MM.1S (cell line): Measurements from ENCODE around the gene FHIT.

ENCODE experiments used
- DNase-seq: peaks from one replicate; pipeline ENCODE4 v3.0.0-alpha.2; 2015
- H2AFZ ChIP-seq: fragments of 300-600 bp; sonication (generic); 2 replicates; pipeline ENCODE4 v1.6.0; 2016; ENCODE audit warnings: antibody characterized with exemption, low read length
- H3F3A ChIP-seq: fragments of 300-600 bp; sonication (generic); 2 replicates; pipeline ENCODE4 v1.6.1; 2016; ENCODE audit warnings: mild to moderate bottlenecking, antibody characterized with exemption, low read length, moderate library complexity, mixed read lengths; ENCODE audit not compliant: insufficient read depth
- H3K27ac ChIP-seq: fragments of 300-600 bp; sonication (generic); 2 replicates; pipeline ENCODE4 v1.5.1; 2016; ENCODE audit warnings: mild to moderate bottlenecking, low read length
- H3K27me3 ChIP-seq: fragments of 300-600 bp; sonication (generic); replicated peaks from 2 replicates; pipeline ENCODE4 v1.6.0; 2016; ENCODE audit warnings: low read length; ENCODE audit not compliant: insufficient read depth
- H3K36me3 ChIP-seq: fragments of 300-600 bp; sonication (generic); replicated peaks from 2 replicates; pipeline ENCODE4 v1.6.1; 2016; ENCODE audit warnings: mild to moderate bottlenecking, low read length, mixed read lengths; ENCODE audit not compliant: insufficient read depth
- H3K4me1 ChIP-seq: fragments of 300-600 bp; sonication (generic); 2 replicates; pipeline ENCODE4 v1.6.1; 2016; ENCODE audit warnings: low read length, mixed read lengths
- H3K4me2 ChIP-seq: fragments of 300-600 bp; sonication (generic); 2 replicates; pipeline ENCODE4 v1.6.0; 2016; ENCODE audit warnings: low read depth, low read length
- H3K4me3 ChIP-seq: fragments of 300-600 bp; sonication (generic); 2 replicates; pipeline ENCODE4 v1.5.1; 2016; ENCODE audit warnings: low read length, mixed read lengths
- H3K79me2 ChIP-seq: fragments of 300-600 bp; sonication (generic); 2 replicates; pipeline ENCODE4 v1.6.1; 2016; ENCODE audit warnings: mixed run types, low read length, mixed read lengths
- H3K9ac ChIP-seq: fragments of 300-600 bp; sonication (generic); 2 replicates; pipeline ENCODE4 v1.6.1; 2016; ENCODE audit warnings: low read length, mixed read lengths
- H3K9me2 ChIP-seq: fragments of 300-600 bp; sonication (generic); replicated peaks from 2 replicates; pipeline ENCODE4 v1.6.1; 2016; ENCODE audit warnings: mild to moderate bottlenecking, low read length, mixed read lengths; ENCODE audit not compliant: insufficient read depth
- H3K9me3 ChIP-seq: fragments of 300-600 bp; sonication (generic); replicated peaks from 2 replicates; pipeline ENCODE4 v1.6.1; 2016; ENCODE audit warnings: mild to moderate bottlenecking, low read length, mixed read lengths; ENCODE audit not compliant: insufficient read depth
- H4K20me1 ChIP-seq: fragments of 300-600 bp; sonication (generic); 2 replicates; pipeline ENCODE4 v1.6.1; 2016; ENCODE audit warnings: mild to moderate bottlenecking, low read length, moderate library complexity, mixed read lengths; ENCODE audit not compliant: insufficient read depth
- EZH2 ChIP-seq: fragments of 300-600 bp; sonication (generic); optimal IDR thresholded peaks from 2 replicates; pipeline ENCODE3; 2017; ENCODE audit warnings: low read depth, mild to moderate bottlenecking, antibody characterized with exemption, low read length, mixed read lengths
- EZH2phosphoT487 ChIP-seq: fragments of 300-600 bp; sonication (generic); IDR thresholded peaks from 2 replicates; pipeline ENCODE4 v1.6.1; 2018; ENCODE audit warnings: antibody characterized with exemption, low read length
- TF ChIP-seq, protein P1 (sequence below): fragments of 300-600 bp; sonication (generic); IDR thresholded peaks from 2 replicates; pipeline ENCODE4 v1.5.1; 2016; ENCODE audit warnings: antibody characterized with exemption, low read length, mixed read lengths

FHIT gene

GRCh38 chr3:60307562-60308199, 943.6 kb downstream of the FHIT start:
- no peaks in the 10 kb centered on the region for H3K4me1 ChIP-seq
- no peaks in the 10 kb centered on the region for H3K27me3 ChIP-seq
- DNase-seq: no peak
- no peak overlapping the region for H2AFZ ChIP-seq
- H3K4me2 ChIP-seq: no peak overlapping the region
- H3K9ac ChIP-seq: no peak overlapping the region
- no peaks in the 10 kb centered on the region for H3K79me2 ChIP-seq
- no peaks in the 10 kb centered on the region for H3K9me2 ChIP-seq
- H3K27ac ChIP-seq: no peak overlapping the region
- H3K36me3 ChIP-seq: no peaks in the 10 kb centered on the region
- H3K9me3 ChIP-seq: no peaks in the 10 kb centered on the region
- no peak overlapping the region for H3K4me3 ChIP-seq
- TF ChIP-seq, protein P1, sequence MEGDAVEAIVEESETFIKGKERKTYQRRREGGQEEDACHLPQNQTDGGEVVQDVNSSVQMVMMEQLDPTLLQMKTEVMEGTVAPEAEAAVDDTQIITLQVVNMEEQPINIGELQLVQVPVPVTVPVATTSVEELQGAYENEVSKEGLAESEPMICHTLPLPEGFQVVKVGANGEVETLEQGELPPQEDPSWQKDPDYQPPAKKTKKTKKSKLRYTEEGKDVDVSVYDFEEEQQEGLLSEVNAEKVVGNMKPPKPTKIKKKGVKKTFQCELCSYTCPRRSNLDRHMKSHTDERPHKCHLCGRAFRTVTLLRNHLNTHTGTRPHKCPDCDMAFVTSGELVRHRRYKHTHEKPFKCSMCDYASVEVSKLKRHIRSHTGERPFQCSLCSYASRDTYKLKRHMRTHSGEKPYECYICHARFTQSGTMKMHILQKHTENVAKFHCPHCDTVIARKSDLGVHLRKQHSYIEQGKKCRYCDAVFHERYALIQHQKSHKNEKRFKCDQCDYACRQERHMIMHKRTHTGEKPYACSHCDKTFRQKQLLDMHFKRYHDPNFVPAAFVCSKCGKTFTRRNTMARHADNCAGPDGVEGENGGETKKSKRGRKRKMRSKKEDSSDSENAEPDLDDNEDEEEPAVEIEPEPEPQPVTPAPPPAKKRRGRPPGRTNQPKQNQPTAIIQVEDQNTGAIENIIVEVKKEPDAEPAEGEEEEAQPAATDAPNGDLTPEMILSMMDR: no peak
- TF ChIP-seq EZH2phosphoT487 (no peak), EZH2 (no peak)
- no peaks in the 10 kb centered on the region for H3F3A ChIP-seq
- H4K20me1 ChIP-seq: no peaks in the 10 kb centered on the region

DNA sequence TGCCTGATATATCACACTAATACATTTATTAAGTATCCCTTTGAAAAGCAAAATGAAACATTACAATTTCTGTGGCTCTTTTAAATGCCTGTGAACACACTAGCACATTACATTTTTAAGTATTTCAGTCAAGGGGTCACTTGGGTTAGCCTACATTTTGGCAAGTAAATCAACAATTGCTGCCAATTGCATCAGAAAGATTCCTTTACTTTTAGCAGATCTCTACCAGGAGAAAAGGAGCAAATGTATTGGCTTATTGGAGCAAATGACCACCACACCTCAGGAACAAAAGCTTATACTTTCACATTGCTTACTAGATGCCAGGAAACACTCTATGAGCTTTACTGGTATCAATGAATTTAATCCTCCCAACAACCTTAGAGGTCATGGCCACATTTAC, 947.1 kb downstream of the FHIT start:
- Histone ChIP-seq H3K9ac (no peak overlapping the region), H3K79me2 (no peaks in the 10 kb centered on the region), H3K4me2 (no peak overlapping the region), H3K36me3 (no peaks in the 10 kb centered on the region), H3K9me3 (no peaks in the 10 kb centered on the region), H3K27me3 (no peaks in the 10 kb centered on the region), H3K4me3 (no peak overlapping the region), H3F3A (no peaks in the 10 kb centered on the region), H4K20me1 (no peaks in the 10 kb centered on the region), H3K27ac (no peak overlapping the region), H2AFZ (no peak overlapping the region), H3K9me2 (no peaks in the 10 kb centered on the region), H3K4me1 (no peaks in the 10 kb centered on the region)
- no peak for TF ChIP-seq EZH2
- no peak for TF ChIP-seq EZH2phosphoT487
- TF ChIP-seq, protein P1: no peak
- DNase-seq: no peak

GRCh38 chr3:60303160-60303559, 948.1 kb downstream of the FHIT start:
- no peak overlapping the region for H3K9ac ChIP-seq
- no peak for DNase-seq
- no peaks in the 10 kb centered on the region for H3K79me2 ChIP-seq
- H3F3A ChIP-seq: no peaks in the 10 kb centered on the region
- H3K4me1 ChIP-seq: no peaks in the 10 kb centered on the region
- H3K4me2 ChIP-seq: no peak overlapping the region
- no peaks in the 10 kb centered on the region for H3K9me3 ChIP-seq
- no peaks in the 10 kb centered on the region for H3K9me2 ChIP-seq
- H3K27ac ChIP-seq: no peak overlapping the region
- no peak overlapping the region for H2AFZ ChIP-seq
- no peak for TF ChIP-seq EZH2phosphoT487
- TF ChIP-seq, protein P1: no peak
- no peak for TF ChIP-seq EZH2
- H3K4me3 ChIP-seq: no peak overlapping the region
- no peaks in the 10 kb centered on the region for H3K36me3 ChIP-seq
- H3K27me3 ChIP-seq: no peaks in the 10 kb centered on the region
- no peaks in the 10 kb centered on the region for H4K20me1 ChIP-seq
